ENCODE results near the gene INTS1.

- TF ChIP-seq CTCF (IDR thresholded peaks at IDR 0.05) (no peak), POLR2A (IDR thresholded peaks at IDR 0.05) (no peak)
These were observed 8.8 kb upstream of the INTS1 start for GRCh38 chr7:1512781-1513656.
